Body of pancreas (tissue), 4 donors: ENCODE data around the gene CAPN11. TPM values are rescaled to one million over a fixed set of nuclear protein-coding genes. Genes with fewer than 3 reads are reported as not detected.
"Not testable (repeated sequence)": the region's sequence is repeated elsewhere in the genome, so short reads cannot be mapped to it uniquely, and the experiment has no call there.

Experiments used
- ATAC-seq: fragments of 150-250 bp; one replicate; pipeline ENCODE4 v1.9.1; 2016
- DNase-seq, 4 donors: peaks; one replicate each; pipeline ENCODE4 v3.0.0-alpha.2; 2019
- H3K27ac ChIP-seq, 4 donors: fragments of 200-600 bp; sonication (generic); 1 replicate in 3 of 4; 2 replicates in 1 of 4; pipeline versions ENCODE4 v1.5.1 to v1.6.1; 2016 to 2019; ENCODE audit warnings: mild to moderate bottlenecking in 1 of 4, mixed read lengths in 1 of 4, moderate library complexity in 1 of 4
- H3K27me3 ChIP-seq, 2 donors: fragments of 200-600 bp; sonication (generic); one replicate each; pipeline ENCODE4 v1.6.0; 2016; ENCODE audit warnings: mild to moderate bottlenecking in 1 of 2
- H3K36me3 ChIP-seq, 2 donors: fragments of 200-600 bp; sonication (generic); replicated peaks in 1 of 2; 2 replicates each; pipeline ENCODE4 v1.5.1; 2016; ENCODE audit warnings: low read depth in 2 of 2; ENCODE audit not compliant: insufficient read depth in 1 of 2
- H3K4me1 ChIP-seq: fragments of 200-600 bp; sonication (generic); one replicate; pipeline ENCODE4 v1.6.0; 2016
- H3K4me3 ChIP-seq, 2 donors: fragments of 200-600 bp; sonication (generic); 1 replicate in 1 of 2; 2 replicates in 1 of 2; pipeline ENCODE4 v1.5.1; 2016 to 2019
- H3K9me3 ChIP-seq, 3 donors: fragments of 200-600 bp; sonication (generic); 1 replicate in 2 of 3; 2 replicates in 1 of 3; pipeline ENCODE4 v1.5.1; 2016
- POLR2A ChIP-seq, 3 donors: fragments of 450-650 bp; IDR thresholded peaks; one replicate each; pipeline ENCODE4 v1.6.1; 2016; ENCODE audit warnings: antibody characterized with exemption in 3 of 3, mild to moderate bottlenecking in 2 of 3
- whole genome bisulfite sequencing, 2 donors: methylation state at CpG; one replicate each; pipeline ENCODE4 v1.1.5; 2017; 5-methylcytosine and 5-hydroxymethylcytosine counted together
- intact Hi-C: fragments of 100-400 bp; cut with DNase I; formaldehyde crosslinking; loops from one replicate; pipeline ENCODE4 v1.15.1; 2023
- total RNA-seq, 2 donors: library from RNA; depleted of rRNA; stranded (reverse); fragments of >200 nt; gene quantifications; one replicate each; pipeline ENCODE4 v1.1.0, GENCODE V29; 2016
- TF ChIP-seq, protein P1 (sequence below), 7 experiments: fragments of 450-650 bp in 4 of 7; fragments of 200-600 bp in 3 of 7; sonication (generic) in 3 of 7; IDR thresholded peaks; one replicate each; pipeline ENCODE4 v1.5.1; 2016 to 2019; ENCODE audit warnings: antibody characterized with exemption in 7 of 7

Gene CAPN11
- total RNA-seq, 2 donors from 2014 or later, result 0.66 TPM; not detected in 1

DNA sequence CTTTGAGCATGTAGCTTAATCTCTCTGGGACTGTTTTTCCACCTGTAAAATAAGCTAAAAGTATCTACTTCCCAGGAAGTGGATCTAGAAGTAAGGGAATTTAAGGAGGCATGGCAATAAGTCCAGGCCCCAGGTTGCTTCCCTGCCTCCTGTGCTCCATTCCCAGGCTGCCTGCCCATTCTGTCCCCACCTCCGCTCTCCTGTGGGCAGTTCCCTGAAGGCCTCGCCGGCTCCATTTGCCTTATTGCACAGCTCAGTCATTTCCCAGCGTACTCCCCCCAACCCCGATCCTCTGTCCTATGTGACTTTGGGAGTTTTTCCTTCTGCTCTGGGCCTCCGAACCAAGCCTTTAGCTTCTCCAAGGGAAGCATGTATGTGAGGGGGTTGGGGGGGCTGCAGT lies 69.4 kb downstream of the CAPN11 start:
- ATAC-seq, result no peak
- TF ChIP-seq, protein P1, sequence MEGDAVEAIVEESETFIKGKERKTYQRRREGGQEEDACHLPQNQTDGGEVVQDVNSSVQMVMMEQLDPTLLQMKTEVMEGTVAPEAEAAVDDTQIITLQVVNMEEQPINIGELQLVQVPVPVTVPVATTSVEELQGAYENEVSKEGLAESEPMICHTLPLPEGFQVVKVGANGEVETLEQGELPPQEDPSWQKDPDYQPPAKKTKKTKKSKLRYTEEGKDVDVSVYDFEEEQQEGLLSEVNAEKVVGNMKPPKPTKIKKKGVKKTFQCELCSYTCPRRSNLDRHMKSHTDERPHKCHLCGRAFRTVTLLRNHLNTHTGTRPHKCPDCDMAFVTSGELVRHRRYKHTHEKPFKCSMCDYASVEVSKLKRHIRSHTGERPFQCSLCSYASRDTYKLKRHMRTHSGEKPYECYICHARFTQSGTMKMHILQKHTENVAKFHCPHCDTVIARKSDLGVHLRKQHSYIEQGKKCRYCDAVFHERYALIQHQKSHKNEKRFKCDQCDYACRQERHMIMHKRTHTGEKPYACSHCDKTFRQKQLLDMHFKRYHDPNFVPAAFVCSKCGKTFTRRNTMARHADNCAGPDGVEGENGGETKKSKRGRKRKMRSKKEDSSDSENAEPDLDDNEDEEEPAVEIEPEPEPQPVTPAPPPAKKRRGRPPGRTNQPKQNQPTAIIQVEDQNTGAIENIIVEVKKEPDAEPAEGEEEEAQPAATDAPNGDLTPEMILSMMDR (IDR thresholded peaks at IDR 0.05), result no peak
- TF ChIP-seq POLR2A (IDR thresholded peaks at IDR 0.05), result no peak
- peaks cover 0 to 9% of the 10 kb centered on the region in 2 donors for H3K36me3 ChIP-seq
- 86 to 92% methylated on average over 6 of the region's 6 CpGs for WGBS, 2 donors
- no peak for DNase-seq
- H3K27ac ChIP-seq, result no peak overlapping the region
- H3K4me1 ChIP-seq, result peaks cover 61% of the 10 kb centered on the region
- no peak overlapping the region for H3K4me3 ChIP-seq
- H3K9me3 ChIP-seq, result no peaks in the 10 kb centered on the region
- intact Hi-C loops, result no loop called here
- H3K27me3 ChIP-seq, result no peaks in the 10 kb centered on the region

DNA sequence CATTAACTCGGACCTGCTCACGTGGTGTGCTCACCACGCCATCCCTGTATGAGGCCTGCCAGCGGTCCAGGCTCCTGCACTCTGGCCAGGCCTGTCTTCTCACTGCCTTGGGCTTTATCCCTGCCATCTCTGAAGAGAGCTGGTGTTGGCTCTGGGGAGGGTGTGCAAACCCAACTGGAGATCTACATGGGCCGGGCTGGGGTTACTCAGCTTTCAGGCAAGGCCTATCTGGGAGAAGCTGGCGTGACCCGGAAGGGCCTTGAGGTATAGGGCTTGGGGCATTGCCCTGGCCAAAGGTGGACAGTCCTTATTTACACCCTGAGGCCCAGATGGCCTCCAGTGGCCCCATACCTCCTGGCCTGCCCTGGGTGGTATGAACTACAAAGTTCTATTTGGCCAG lies 69.8 kb downstream of the CAPN11 start:
- Histone ChIP-seq H3K4me1 (peaks cover 63% of the 10 kb centered on the region), H3K9me3 (no peaks in the 10 kb centered on the region), H3K36me3 (peaks cover 0 to 12% of the 10 kb centered on the region in 2 donors), H3K4me3 (no peak overlapping the region), H3K27ac (no peak overlapping the region), H3K27me3 (no peaks in the 10 kb centered on the region)
- 80 to 90% methylated on average over 3 to 7 of the region's 7 CpGs for WGBS, 2 donors
- no peak for ATAC-seq
- intact Hi-C loops, result no loop called here
- TF ChIP-seq, protein P1 (IDR thresholded peaks at IDR 0.05), result no peak
- TF ChIP-seq POLR2A (IDR thresholded peaks at IDR 0.05), result no peak
- no peak for DNase-seq

DNA sequence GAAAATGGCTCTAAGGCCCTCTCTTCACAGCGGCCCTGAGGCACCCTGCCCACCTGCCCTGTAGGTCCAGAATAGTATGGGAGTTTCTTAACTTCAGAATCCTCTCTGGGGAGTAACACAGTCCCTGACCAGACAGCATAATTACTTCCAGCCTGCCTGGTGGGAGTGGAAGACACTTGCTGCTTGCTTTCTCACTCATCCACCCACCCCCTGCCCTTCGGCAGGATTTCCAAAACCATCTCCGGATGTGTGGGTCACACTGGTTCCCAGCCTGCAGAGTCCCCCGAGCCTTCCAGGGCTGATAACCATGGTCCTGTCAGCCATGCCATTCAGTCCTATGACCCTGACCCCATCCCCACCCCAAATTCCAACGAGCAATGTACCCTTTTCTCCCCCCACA lies 70.2 kb downstream of the CAPN11 start:
- Histone ChIP-seq H3K36me3 (peaks cover 0 to 12% of the 10 kb centered on the region in 2 donors), H3K27me3 (no peaks in the 10 kb centered on the region), H3K4me3 (no peak overlapping the region), H3K9me3 (no peaks in the 10 kb centered on the region), H3K4me1 (peaks cover 65% of the 10 kb centered on the region), H3K27ac (no peak overlapping the region)
- intact Hi-C loops, result no loop called here
- no peak for TF ChIP-seq POLR2A (IDR thresholded peaks at IDR 0.05)
- DNase-seq (no peak), ATAC-seq (no peak)
- 76 to 83% methylated on average over 5 of the region's 5 CpGs for WGBS, 2 donors

DNA sequence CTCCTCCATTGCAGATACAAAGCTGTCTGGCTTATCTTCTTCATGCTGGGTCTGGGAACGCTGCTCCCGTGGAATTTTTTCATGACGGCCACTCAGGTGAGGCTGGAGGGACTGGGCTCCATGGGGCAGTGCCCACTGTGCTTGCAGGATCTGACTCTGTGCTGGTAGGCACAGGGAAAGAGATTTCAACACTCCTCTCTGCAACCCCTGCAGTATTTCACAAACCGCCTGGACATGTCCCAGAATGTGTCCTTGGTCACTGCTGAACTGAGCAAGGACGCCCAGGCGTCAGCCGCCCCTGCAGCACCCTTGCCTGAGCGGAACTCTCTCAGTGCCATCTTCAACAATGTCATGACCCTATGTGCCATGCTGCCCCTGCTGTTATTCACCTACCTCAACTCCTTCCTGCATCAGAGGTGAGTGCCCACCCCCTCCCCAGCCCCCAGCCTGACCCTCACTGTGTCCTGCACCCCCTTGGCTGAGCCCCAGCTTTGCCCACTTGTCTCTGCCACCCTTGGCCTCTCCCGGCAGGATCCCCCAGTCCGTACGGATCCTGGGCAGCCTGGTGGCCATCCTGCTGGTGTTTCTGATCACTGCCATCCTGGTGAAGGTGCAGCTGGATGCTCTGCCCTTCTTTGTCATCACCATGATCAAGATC lies 70.9 kb downstream of the CAPN11 start:
- DNase-seq, result peak in 1 of 4 donors; percentile 32
- H3K4me3 ChIP-seq, result no peak overlapping the region
- TF ChIP-seq POLR2A (IDR thresholded peaks at IDR 0.05), result no peak
- TF ChIP-seq, protein P1 (IDR thresholded peaks at IDR 0.05), result no peak
- H3K36me3 ChIP-seq, result peaks cover 0 to 12% of the 10 kb centered on the region in 2 donors
- H3K27ac ChIP-seq, result no peak overlapping the region
- peaks cover 65% of the 10 kb centered on the region for H3K4me1 ChIP-seq
- ATAC-seq, result no peak
- 66 to 69% methylated on average over 8 to 10 of the region's 11 CpGs for WGBS, 2 donors
- intact Hi-C loops, result loop anchor here (5.0 kb wide), 1 partner anchor 57 kb away; no protein-coding TSS in a partner anchor
- H3K27me3 ChIP-seq, result no peaks in the 10 kb centered on the region
- no peaks in the 10 kb centered on the region for H3K9me3 ChIP-seq

DNA sequence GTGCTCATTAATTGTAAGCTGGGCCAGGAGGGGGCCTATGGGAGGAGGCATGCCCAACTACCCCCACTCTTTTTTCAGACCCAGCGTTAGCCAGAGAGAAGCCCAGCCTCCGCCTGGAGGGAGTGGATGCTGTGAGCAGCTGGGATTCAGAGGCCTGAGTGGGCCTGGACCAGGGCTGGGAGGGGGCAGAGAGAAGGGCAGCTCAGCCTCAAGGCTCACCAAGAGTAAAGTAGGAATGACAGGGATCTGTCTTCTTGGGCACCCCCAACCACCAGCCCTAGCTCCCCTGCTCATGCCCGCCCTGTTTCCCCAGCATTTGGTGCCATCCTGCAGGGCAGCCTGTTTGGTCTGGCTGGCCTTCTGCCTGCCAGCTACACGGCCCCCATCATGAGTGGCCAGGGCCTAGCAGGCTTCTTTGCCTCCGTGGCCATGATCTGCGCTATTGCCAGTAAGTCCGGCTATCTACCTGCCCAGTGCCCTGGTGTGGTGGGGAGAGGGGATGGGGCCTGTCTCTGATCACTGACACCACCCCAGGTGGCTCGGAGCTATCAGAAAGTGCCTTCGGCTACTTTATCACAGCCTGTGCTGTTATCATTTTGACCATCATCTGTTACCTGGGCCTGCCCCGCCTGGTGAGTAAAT lies 71.5 kb downstream of the CAPN11 start:
- intact Hi-C loops, result loop anchor here (5.0 kb wide), 1 partner anchor 58 kb away; no protein-coding TSS in a partner anchor
- Histone ChIP-seq H3K27ac (no peak overlapping the region), H3K36me3 (peaks cover 0 to 12% of the 10 kb centered on the region in 2 donors), H3K9me3 (no peaks in the 10 kb centered on the region), H3K27me3 (no peaks in the 10 kb centered on the region), H3K4me1 (peaks cover 65% of the 10 kb centered on the region), H3K4me3 (no peak overlapping the region)
- WGBS, 2 donors, result 82 to 95% methylated on average over 3 to 9 of the region's 10 CpGs
- DNase-seq, result no peak
- ATAC-seq, result no peak
- TF ChIP-seq, protein P1 (IDR thresholded peaks at IDR 0.05), result no peak
- no peak for TF ChIP-seq POLR2A (IDR thresholded peaks at IDR 0.05)

DNA sequence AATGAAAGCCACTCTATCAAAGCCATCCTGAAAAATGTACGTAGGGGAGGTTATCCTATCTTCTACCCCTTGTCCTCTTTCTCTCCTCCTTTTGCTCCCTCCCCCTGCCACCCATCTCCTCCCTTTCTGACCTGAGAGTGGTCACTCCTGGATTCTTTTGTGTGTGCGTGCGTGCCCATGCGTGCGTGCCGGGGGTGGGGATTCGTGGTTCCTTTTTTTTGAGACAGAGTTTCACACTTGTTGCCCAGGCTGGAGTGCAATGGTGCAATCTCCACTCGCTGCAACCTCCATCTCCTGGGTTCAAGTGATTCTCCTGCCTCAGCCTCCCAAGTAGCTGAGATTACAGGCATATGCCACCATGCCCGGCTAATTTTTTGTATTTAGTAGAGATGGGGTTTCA lies 72.8 kb downstream of the CAPN11 start:
- 88 to 99% methylated on average over 8 to 9 of the region's 9 CpGs for WGBS, 2 donors
- Histone ChIP-seq H3K4me1 (peaks cover 61% of the 10 kb centered on the region), H3K36me3 (peaks cover 0 to 12% of the 10 kb centered on the region in 2 donors)
- intact Hi-C loops, result loop anchor here (5.0 kb wide), 1 partner anchor 59 kb away; no protein-coding TSS in a partner anchor
- H3K4me3 ChIP-seq, ATAC-seq, DNase-seq, H3K9me3 ChIP-seq, H3K27ac ChIP-seq, H3K27me3 ChIP-seq: not testable (repeated sequence)
